ENCODE measurements around the gene LRRC74B. TPM values are rescaled to one million over a fixed set of nuclear protein-coding genes. Genes with fewer than 3 reads are reported as not detected.
"Not testable (repeated sequence)": the region's sequence is repeated elsewhere in the genome, so short reads cannot be mapped to it uniquely, and the experiment has no call there.

Gene LRRC74B
- total RNA-seq, 1 donor from 2014 or later: not detected

- Mint-ChIP-seq H3K36me3 (ENCODE audit: unreplicated experiment) (no peaks in the 10 kb centered on the region), H3K4me3 (ENCODE audit: unreplicated experiment) (peak overlapping the region; percentile 46), H3K9me3 (ENCODE audit: unreplicated experiment) (peaks cover 12% of the 10 kb centered on the region), H3K27ac (ENCODE audit: unreplicated experiment) (no peak overlapping the region), H3K27me3 (ENCODE audit: unreplicated experiment) (peaks cover 13% of the 10 kb centered on the region), H3K4me1 (ENCODE audit: low read depth, unreplicated experiment) (peaks cover 23% of the 10 kb centered on the region)
- TF ChIP-seq CTCF (IDR thresholded peaks at IDR 0.05; ENCODE audit: partially characterized antibody, unreplicated experiment): no peak
- DNase-seq: no peak
Measured at GRCh38 chr22:21054714-21055563, 9.2 kb downstream of the LRRC74B start.

DNA sequence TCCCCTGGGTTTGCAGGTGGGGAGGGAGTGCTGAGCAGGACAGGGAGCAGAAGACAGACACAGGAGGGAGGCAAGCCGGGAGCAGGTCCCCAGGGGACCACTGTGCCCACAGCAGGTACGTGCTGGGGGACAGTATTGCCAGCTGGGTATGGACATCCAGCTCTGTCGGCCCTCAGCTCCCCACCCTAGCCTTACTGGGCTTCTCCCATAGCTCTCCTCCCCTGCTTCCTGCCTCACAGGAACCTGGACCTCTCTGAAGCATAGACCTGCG, 9.8 kb downstream of the LRRC74B start:
- DNase-seq: no peak
- Mint-ChIP-seq H3K27ac (ENCODE audit: unreplicated experiment) (no peak overlapping the region), H3K4me3 (ENCODE audit: unreplicated experiment) (no peak overlapping the region), H3K36me3 (ENCODE audit: unreplicated experiment) (no peaks in the 10 kb centered on the region), H3K4me1 (ENCODE audit: low read depth, unreplicated experiment) (peaks cover 23% of the 10 kb centered on the region), H3K27me3 (ENCODE audit: unreplicated experiment) (peaks cover 13% of the 10 kb centered on the region), H3K9me3 (ENCODE audit: unreplicated experiment) (peaks cover 8% of the 10 kb centered on the region)
- no peak for TF ChIP-seq CTCF (IDR thresholded peaks at IDR 0.05; ENCODE audit: partially characterized antibody, unreplicated experiment)

DNA sequence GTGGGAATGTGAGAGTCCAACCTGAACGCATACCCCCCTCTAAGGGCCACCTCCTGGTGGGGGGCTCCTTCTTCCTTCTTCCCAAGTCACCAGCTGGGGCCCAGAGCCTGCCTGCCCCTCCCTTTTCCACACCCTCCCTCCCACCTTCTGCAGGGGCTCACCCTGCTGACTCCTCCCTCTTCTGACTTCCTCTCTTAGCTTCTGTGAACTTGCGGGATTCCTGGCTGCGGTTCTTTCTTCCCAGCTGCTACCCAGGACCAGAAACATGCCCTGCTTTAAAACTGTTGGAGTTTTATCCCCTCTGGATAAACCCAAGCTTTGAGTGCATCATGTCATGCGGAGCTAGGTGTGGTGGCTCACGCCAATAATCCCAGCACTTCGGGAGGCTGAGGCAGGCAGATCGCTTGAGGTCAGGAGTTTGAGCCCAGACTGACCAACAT, 10.2 kb downstream of the LRRC74B start:
- H3K4me3 Mint-ChIP-seq (ENCODE audit: unreplicated experiment): no peak overlapping the region
- H3K27me3 Mint-ChIP-seq (ENCODE audit: unreplicated experiment): peaks cover 13% of the 10 kb centered on the region
- no peak overlapping the region for H3K27ac Mint-ChIP-seq (ENCODE audit: unreplicated experiment)
- H3K4me1 Mint-ChIP-seq (ENCODE audit: low read depth, unreplicated experiment): peaks cover 23% of the 10 kb centered on the region
- no peak for TF ChIP-seq CTCF (IDR thresholded peaks at IDR 0.05; ENCODE audit: partially characterized antibody, unreplicated experiment)
- no peaks in the 10 kb centered on the region for H3K36me3 Mint-ChIP-seq (ENCODE audit: unreplicated experiment)
- peaks cover 8% of the 10 kb centered on the region for H3K9me3 Mint-ChIP-seq (ENCODE audit: unreplicated experiment)
- no peak for DNase-seq

DNA sequence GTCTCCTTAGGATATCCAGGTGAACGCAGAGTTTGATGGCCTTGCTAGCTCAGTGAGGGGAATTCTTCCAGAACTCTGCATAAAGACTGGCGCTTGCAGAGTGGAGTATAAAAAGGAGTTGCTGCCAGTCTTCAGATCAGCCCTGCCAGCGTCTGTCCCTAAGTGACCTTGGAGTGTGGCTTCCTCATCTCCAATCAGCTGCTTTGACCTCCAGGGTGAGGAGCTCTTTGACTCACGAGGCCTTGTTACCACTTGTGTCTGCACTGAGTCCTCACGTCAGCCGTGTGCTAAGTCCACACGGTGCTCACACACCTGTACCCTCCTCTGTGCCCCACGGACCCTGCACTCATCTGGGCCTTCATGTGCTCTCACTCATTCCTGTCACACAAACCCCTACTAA, 14.6 kb downstream of the LRRC74B start:
- not testable (repeated sequence) for H3K4me1 Mint-ChIP-seq (ENCODE audit: low read depth, unreplicated experiment); H3K4me3 Mint-ChIP-seq (ENCODE audit: unreplicated experiment); H3K36me3 Mint-ChIP-seq (ENCODE audit: unreplicated experiment); H3K27me3 Mint-ChIP-seq (ENCODE audit: unreplicated experiment); H3K27ac Mint-ChIP-seq (ENCODE audit: unreplicated experiment); H3K9me3 Mint-ChIP-seq (ENCODE audit: unreplicated experiment); DNase-seq

GRCh38 chr22:21061660-21062321, 16.0 kb downstream of the LRRC74B start:
- H3K4me1 Mint-ChIP-seq (ENCODE audit: low read depth, unreplicated experiment); H3K27ac Mint-ChIP-seq (ENCODE audit: unreplicated experiment); H3K27me3 Mint-ChIP-seq (ENCODE audit: unreplicated experiment); DNase-seq; H3K36me3 Mint-ChIP-seq (ENCODE audit: unreplicated experiment); H3K9me3 Mint-ChIP-seq (ENCODE audit: unreplicated experiment); H3K4me3 Mint-ChIP-seq (ENCODE audit: unreplicated experiment): not testable (repeated sequence)

- not testable (repeated sequence) for H3K4me3 Mint-ChIP-seq (ENCODE audit: unreplicated experiment); DNase-seq
Measured at GRCh38 chr22:21064425-21064824, 18.7 kb downstream of the LRRC74B start.

More at GRCh38 chr22:21064425-21064824, 18.7 kb downstream of the LRRC74B start:
- not testable (repeated sequence) for H3K4me1 Mint-ChIP-seq (ENCODE audit: low read depth, unreplicated experiment); H3K36me3 Mint-ChIP-seq (ENCODE audit: unreplicated experiment); H3K9me3 Mint-ChIP-seq (ENCODE audit: unreplicated experiment); H3K27me3 Mint-ChIP-seq (ENCODE audit: unreplicated experiment); H3K27ac Mint-ChIP-seq (ENCODE audit: unreplicated experiment)

Measured in glutamatergic neuron (in vitro differentiated cells).